ENCODE data around the gene DIPK1B.

DIPK1B gene

GRCh38 chr9:136686794-136687711 lies 25.3 kb upstream of the DIPK1B start, which contains the start of gene AGPAT2:
Gene AGPAT2 (minus strand): TSS chr9:136687457. CDS start chr9:136687357, 100 bp downstream.
- DNase-seq: no peak

DNA sequence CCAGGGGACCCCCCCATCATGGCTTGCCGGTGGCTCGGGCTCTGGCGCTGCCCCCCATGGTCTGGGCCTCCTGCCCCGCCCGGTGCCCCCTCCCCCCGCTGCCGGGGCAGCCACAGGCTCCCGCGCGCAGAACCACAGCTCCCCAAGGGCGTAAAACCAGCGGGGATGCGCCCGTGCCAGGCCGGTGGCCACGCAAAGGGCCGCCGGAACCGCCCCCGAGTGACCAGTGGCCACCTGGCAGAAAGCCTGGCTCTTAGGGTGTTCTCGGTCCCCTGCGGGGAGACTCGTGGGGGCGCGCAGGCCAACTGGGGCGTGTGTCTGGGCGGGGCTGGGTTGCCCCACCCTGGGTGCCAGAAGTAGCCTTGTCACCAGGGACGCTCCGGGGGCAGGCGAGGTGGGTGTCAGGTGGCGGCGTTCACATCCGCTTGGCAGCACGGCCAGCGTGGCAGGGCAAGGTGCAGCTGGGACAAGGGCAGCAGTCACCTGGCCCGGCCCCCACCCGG lies 24.6 kb upstream of the DIPK1B start:
- no peak for DNase-seq

DNA sequence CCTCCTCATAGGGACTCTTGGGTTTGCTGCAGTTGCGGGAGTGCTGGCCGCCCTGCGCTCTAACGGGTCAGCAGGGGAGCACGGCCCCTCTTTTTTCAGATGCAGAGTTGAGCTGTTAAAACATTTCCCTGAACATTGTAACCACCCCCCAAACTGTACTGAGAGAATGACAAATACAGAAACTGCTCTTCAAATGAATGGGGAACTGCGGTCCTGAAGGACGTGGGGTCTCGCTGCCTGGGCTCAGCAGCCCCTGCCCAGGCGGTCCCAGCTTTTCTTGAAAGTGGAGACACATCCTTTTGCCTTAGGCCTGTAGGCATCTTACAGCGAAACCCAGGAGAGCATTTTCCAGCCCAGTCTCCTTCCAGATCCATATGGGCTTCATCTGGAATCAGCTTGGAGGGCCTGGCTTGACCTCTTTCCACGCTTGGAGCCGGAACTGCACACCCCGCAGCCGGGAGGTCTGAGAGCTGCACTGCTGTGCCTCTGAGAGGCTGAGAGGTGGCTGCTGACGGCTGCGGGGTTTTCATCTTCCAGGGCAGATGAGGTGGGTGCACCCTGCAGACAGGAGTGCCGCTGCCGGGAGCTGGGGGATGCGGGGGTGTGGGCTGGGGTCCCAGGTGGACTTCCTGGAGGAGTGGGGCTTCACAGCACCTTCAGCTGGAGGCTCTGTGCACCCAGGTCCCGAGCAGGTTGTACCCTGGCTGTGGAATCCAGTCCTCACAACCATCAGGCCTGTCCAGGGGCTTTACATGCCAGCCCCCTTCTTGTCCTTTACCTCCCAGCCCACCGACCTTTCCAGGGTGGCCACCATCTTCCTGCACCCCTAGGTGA lies 23.9 kb upstream of the DIPK1B start:
- DNase-seq: no peak

DNA sequence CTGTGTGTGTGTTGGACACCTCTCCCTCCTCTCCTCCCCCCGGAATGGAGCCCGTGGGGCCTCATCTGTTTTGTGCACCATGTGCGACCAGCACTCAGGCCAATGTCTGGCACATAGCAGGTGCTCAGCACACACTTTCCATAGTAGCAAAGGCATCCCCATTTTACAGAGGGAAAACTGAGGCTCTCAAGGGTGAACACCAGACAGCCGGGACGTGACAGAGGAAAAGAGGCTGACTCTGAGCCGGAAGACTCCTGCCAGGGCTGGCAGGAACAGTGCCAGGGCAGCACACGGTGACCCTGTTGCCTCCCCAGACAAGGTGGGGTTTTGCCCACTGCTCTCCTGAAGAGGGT lies 23.3 kb upstream of the DIPK1B start:
- no peak for DNase-seq

- DNase-seq: no peak
Measured at GRCh38 chr9:136690104-136690805, 22.1 kb upstream of the DIPK1B start.

- no peak for DNase-seq
Measured at GRCh38 chr9:136690806-136691261, 21.5 kb upstream of the DIPK1B start.

- DNase-seq: no peak
Measured at GRCh38 chr9:136691316-136692184, 20.8 kb upstream of the DIPK1B start.

DNA sequence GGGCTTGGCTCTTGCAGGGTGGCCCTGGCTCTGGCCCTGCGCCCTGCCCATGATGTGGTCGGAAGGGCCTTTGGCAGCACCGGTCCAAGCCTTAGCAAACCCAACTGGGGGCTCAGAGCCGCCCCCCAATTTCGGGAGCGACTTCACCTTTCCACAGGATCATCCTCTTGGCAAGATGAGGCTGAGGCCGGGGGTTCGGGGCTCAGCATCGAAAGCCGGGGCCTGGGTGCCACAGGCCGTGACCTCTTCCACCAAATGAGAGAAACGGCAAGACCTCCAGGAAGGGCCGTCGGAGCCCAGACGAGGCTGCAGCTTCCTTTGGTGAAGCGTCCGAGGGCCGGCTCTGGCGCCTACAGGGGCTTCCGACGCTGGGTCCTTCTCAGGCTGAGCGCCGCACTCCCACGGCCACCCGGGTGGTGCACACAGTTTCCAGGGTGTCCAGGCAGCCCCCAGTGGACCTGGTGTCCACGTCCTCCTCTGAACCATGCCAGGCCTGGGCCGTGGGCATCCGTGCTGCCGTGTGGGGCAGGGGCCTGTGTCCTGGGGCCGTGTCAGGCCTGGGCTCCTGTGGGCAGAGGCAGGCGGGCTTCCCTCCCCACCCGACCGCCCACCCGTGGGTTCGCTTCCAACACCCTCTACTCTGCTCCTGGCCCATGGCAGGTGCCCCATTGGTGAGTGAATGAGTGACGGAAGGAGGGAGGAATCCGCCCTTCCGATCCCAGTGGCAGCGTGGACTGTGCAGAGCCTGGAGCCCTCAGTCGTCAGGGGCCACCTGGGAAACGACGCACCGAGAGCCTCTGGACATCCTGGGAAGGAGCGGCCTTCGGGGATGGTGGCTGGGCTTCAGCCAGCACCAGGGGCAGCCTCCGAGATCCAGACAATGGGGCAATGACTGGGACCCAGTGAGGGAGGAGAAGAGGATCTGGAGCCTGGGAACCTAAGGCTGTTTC lies 19.9 kb upstream of the DIPK1B start:
- DNase-seq: no peak

DNA sequence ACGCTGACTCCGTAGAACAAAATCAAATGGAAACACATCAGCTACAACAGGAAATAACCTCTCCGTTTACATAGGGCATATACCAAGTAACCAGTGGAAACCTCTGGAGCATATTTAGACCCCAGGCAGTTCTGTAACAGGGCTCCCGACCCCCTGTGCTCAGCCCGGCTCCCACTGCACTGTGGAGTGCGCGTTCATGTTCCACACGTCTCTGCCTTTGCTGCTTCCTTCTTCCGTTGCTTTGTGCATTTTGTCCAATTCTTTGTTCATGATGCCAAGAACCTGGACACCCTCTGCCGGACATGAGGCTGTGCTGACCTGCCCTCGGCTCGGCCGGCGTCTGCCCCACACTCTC lies 19.3 kb upstream of the DIPK1B start:
- no peak for DNase-seq

DNA sequence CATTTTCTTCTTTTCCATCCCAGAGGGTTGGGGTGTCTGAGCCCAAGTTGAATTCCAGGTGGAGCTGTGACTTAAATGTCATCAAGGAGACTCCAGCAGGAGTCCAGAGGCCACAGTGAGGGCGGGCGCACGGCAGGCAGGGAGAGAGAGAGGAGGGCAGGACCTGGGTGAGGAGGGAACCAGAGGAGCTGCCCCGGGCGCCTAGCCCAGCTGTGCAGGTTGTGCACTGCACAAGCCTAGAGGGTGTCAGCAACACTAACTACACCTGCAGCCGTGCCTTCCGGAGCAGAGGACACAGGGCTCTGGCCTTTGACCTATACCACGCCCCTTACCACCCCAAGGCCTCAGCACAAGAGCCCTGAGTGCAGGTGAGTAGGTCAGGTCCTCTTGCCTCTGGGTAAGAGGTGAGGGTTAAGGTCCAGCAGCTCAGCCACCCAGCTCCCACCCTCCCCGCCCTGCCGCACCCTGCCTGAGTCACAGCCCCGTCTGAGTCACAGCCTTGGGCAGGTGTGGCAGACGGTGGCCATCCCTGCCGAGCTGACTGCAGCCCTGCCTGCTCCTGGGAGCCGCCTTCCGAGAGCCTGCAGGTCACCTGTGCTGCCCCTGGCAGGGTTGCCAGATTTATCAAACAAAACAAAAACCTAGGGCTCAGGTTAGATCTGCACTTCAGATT lies 18.7 kb upstream of the DIPK1B start:
- DNase-seq: no peak

- no peak for DNase-seq
Measured at GRCh38 chr9:136694163-136694871, 18.1 kb upstream of the DIPK1B start.

- no peak for DNase-seq
Measured at GRCh38 chr9:136694872-136695247, 17.5 kb upstream of the DIPK1B start.

DNA sequence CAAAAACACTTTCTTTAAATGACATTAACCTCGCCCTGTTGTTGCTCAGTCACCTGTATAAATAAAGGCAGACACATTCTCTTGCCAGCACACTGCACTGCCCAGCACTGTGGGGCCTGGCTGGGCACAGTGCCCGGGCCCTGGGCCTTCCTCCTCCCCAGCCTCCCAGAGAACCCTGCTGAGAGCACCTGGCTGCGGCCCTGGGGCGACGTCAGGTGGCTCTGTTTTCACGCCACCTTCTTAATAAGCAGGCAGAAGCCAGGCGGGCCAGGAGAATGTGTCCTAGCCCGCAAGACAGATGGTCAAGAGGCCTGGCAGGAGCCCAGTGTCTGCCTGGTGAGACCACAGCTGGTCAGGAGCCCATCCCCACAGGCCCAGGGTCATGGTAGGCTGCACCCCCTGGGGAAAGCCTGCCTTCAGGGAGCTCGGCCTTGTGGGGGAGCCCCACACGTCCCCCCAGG lies 16.9 kb upstream of the DIPK1B start:
- no peak for DNase-seq

DNA sequence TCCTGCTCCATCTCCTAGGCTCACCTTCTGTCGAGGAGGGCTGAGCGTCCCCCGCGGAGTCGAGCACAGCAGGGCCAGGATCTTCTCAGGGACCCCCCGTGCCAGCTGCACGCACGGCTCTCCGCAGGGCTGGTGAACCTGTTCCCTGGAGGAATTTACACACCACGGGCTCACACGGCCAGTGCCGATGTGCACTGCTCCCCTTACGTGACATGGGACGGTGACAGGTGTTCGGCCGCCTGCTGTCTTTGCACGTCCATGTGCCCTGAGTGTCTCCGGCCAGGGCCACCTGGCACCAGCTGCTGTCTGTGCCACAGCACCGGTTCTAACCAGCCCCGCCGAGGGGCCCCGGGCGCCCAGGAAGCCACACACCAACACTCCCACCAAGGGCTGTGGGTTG lies 16.4 kb upstream of the DIPK1B start:
- no peak for DNase-seq

DNA sequence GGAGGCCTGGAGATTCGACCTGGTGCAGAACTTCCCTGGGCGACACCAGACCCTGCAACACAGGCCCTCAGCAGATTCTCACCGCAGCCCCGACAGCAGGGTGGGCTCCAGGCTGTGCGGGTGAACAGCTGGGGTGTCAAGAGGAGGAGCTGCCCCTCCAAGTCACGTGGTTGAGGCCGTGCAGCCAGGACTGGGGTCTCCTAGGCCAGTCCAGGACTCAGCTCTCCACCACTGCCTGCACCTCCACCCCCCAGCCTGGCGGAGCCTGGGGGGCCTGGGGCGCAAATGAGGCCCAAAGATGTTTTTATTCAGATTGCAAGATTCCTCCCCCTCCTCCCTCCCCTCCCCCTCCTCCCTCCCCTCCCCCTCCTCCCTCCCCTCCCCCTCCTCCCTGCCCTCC lies 15.9 kb upstream of the DIPK1B start:
- peak; percentile 21 for DNase-seq

DNA sequence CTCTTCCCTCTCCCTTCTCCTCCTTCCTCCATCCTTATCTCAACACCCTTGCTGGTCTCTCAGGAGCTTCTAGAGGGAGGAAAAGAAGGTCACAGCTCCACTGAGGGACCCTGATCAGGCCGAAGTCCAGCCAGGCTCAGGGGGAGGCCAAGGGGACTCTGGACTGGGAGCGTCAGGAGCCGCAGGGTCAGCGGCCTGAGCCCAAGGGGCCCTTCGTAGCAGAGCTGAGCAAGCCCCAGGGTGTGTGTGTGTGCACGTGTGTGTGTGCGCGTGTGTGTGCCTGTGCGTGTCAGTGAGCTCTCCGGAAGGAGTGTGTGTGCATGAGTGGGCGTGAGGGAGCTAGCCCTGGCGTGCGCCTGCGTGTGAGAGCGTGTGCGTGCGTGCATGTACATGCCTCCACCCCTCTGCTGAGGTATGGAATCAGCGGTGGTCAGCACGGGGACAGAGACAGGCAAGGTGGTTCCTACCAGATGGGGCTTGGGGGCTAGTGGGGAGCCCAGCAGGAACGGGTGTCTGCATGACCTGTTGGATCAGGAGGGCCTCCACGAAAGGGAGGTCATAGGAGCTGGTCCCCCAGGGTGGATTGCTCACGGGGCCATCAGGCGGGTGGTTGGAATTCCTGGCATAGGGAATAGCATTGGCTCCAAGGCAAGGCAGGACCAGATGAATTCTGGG lies 15.1 kb upstream of the DIPK1B start:
- no peak for DNase-seq

DNA sequence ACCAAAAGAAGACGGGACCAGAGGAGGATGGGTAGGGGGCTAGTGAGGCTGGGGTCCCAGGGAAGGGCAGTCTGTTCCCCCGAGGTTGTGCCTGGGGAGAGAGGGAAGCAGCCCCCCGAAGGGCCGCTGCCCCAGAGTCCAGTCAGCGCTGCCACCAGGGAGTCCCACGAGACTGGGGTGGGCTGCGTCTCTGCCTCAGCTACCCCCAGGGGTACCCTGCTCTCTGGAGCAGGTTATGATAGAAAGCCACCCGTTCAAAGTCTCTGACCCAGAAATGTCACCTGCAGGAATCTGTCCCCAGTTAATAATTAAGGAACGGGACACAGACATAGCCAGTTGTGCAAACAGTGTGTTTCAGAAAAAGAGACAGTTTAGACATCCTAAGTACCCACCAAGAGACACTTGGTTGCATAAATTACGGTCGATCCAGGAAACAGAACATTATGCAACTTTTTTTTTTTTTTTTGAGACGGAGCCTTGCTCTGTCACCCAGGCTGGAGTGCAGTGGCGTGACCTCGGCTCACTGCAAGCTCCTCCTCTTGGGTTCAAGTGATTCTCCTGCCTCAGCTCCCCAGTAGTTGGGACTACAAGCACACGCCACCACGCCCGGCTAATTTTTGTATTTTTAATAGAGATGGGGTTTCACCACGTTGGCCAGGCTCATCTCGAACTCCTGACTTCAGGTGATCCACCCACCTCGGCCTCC lies 14.4 kb upstream of the DIPK1B start:
- DNase-seq: no peak

DNA sequence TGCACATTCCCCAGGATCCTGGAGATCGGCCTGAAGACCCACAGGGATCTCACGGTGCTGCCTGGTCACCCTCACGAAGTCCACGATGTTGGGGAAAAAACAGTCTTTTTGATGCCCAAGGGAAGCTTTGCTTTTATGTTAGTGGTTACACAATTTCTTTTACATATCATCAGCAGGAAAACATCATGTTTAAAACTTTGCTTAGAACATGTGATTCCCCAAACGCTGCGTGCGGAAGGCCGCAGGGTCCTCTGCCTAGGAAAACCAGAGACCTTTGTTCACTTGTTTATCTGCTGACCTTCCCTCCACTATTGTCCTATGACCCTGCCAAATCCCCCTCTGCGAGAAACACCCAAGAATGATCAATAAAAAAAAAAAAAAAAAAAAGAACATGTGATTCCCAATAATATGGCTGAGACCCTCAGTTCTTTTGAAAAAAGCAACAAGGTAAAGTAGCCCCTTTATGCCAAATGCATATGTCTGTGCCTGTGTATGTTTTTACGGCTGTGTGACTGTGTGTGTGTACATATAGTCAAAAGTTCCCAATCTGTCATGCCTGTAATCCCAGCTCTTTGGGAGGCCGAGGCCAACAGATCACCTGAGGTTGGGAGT lies 13.6 kb upstream of the DIPK1B start:
- DNase-seq: no peak

Data from NCI-H1694 (cell line).